GM12875 (cell line): Measurements from ENCODE around the gene GPR22.

Source experiments
- H3K4me3 ChIP-seq: one replicate; pipeline ENCODE4 v1.5.1; 2011; ENCODE audit warnings: low read depth, low read length, control low read depth
- CTCF ChIP-seq: IDR thresholded peaks from 2 replicates; pipeline ENCODE4 v1.5.1; 2011; ENCODE audit warnings: low read depth, mild to moderate bottlenecking, control low read depth, inconsistent platforms, low read length, moderate library complexity, borderline replicate concordance; ENCODE audit not compliant: insufficient read depth

Gene GPR22

GRCh38 chr7:107441581-107442422, 28.1 kb upstream of the GPR22 start:
- no peak for TF ChIP-seq CTCF
- no peak overlapping the region for H3K4me3 ChIP-seq

GRCh38 chr7:107442678-107443077, 27.2 kb upstream of the GPR22 start:
- TF ChIP-seq CTCF: no peak
- no peak overlapping the region for H3K4me3 ChIP-seq

GRCh38 chr7:107446531-107446930, 23.3 kb upstream of the GPR22 start:
- no peak overlapping the region for H3K4me3 ChIP-seq
- TF ChIP-seq CTCF: no peak

- no peak overlapping the region for H3K4me3 ChIP-seq
- no peak for TF ChIP-seq CTCF
Measured at GRCh38 chr7:107446988-107447387, 22.9 kb upstream of the GPR22 start.

GRCh38 chr7:107450970-107451369, 18.9 kb upstream of the GPR22 start:
- no peak overlapping the region for H3K4me3 ChIP-seq
- no peak for TF ChIP-seq CTCF

- H3K4me3 ChIP-seq: no peak overlapping the region
- TF ChIP-seq CTCF: no peak
Measured at GRCh38 chr7:107453388-107453787, 16.5 kb upstream of the GPR22 start.

GRCh38 chr7:107461938-107462533, 7.8 kb upstream of the GPR22 start:
- no peak for TF ChIP-seq CTCF
- H3K4me3 ChIP-seq: no peak overlapping the region
